ENCODE data around the gene ASMT.
"Not testable (repeated sequence)": the region's sequence is repeated elsewhere in the genome, so short reads cannot be mapped to it uniquely, and the experiment has no call there.

ASMT gene

GRCh38 chrX:1598021-1598875, 16.6 kb upstream of the ASMT start:
- DNase-seq, result no peak

- no peak for DNase-seq
Measured at GRCh38 chrX:1598876-1599790, 15.7 kb upstream of the ASMT start.

DNA sequence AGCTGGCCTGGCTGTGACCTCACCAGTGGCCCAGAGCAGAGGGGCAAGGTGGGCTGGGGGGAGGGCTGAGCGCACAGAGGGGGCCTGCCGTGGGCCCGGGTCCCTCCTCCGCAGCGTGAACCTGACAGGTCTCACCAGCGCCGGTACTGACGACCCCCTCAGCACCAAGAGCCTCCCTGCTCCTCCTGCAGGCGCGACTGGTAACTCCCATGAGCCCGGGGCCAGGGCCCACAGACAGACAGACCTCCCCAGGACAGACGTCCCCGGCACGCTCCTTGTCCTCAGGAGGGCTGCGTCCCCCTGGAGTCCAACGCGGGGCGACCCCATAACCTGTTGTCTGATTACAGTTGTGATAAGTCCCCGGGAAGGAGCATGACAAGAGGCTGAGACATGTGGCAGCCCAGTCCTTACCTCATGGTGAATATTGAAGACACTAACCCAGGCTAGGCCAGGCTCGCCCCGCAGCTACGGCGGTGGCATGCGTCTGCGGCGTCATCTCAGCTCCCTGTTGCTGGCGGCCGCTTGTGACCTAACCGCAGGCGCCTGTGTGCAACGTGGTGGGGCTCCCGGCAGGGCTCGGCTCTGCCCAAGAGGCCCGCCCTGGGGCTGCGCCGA, 15.0 kb upstream of the ASMT start:
- DNase-seq, result no peak

GRCh38 chrX:1600406-1601050, 14.3 kb upstream of the ASMT start:
- DNase-seq, result no peak

DNA sequence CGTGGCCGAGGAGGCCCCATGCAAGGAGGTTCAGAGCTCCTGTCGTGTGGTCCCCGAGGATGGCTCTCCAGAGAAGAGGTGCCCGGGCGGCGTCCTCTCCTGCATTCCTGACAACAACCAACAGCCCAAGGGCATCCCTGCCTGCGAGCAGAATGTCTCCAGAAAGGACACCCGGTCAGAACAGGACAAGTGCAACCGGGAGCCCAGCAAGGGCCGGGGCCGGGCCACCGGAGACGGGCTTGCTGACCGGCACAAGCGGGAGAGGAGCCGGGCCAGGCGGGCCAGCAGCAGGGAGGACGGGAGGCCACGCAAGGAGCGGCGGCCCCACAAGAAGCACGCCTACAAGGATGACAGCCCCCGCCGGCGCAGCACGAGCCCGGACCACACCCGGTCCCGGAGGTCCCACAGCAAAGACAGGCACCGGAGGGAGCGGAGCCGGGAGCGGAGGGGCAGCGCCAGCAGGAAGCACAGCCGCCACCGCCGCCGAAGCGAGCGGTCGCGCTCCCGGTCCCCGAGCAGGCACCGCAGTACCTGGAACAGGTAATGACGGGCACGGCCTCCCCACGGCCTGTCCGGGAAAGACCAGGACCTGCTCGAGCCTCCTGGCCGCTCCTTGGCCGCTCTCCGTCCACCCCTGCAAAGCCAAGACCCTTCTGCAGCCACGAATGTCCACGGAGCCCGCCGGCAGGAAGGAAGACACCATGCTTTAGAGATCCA, 13.7 kb upstream of the ASMT start:
- DNase-seq, result no peak

GRCh38 chrX:1601768-1602085, 13.1 kb upstream of the ASMT start:
- DNase-seq, result no peak

- DNase-seq, result no peak
Measured at GRCh38 chrX:1602299-1602698, 12.6 kb upstream of the ASMT start.

DNA sequence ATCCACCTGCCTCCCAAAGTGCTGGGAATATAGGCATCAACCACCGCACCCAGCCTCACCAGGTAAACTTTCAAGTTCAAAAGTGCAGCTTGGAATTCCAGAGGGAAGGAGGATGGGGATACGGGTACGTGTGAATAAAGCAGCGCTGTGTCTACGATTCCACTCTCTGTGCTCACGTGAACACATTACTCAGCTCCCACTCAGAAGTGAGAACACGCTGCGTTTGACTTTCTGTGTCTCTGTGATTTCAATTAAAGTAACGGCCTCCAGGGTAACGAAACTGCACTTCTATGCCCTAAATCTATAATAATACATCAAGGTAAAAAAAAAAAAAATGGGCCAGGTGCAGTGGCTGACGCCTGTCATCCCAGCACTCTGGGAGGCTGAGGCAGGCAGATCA, 8.4 kb upstream of the ASMT start:
- DNase-seq, result no peak

DNA sequence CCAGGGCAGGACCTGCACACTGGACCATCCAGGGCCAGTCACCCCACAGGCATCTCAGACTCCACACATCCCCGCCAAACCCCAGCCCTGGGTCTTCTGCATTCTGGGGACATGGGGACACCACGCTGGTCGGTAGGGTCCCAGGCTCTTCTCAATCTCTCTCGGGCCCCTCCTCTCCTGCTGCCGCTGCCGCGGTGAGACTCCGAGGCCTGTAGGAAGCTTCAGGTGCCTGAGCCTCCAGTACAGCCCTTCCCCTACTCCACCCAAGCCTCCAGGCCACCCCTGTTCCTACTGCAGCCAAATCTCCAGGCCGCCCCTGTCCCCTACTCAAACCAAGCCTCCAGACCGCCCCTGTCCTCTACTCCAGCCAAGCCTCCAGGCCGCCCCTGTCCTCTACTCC, 5.5 kb upstream of the ASMT start:
- no peak for DNase-seq

- DNase-seq, result no peak
Measured at GRCh38 chrX:1609762-1610161, 5.1 kb upstream of the ASMT start.

DNA sequence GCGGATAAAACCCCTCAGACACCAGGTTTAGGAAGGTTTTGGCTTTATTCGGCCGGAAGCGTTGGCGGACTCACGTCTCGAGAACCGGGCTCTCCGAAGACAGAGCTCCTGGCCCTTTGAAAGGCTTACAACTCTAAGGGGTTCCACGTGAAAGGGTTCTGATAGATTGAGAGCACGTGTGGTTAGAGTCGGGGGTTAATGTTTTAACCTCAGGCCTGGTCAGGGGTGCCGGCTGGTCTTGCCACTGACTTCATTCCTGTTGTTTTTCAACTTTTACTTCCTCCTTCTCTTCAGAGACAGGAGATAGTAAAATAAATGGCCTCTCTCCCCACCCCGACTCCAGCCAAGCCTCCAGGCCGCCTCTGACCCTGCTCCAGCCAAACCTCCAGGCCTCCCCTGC, 4.7 kb upstream of the ASMT start:
- DNase-seq, result no peak

GRCh38 chrX:1610736-1611135, 4.1 kb upstream of the ASMT start:
- no peak for DNase-seq

DNA sequence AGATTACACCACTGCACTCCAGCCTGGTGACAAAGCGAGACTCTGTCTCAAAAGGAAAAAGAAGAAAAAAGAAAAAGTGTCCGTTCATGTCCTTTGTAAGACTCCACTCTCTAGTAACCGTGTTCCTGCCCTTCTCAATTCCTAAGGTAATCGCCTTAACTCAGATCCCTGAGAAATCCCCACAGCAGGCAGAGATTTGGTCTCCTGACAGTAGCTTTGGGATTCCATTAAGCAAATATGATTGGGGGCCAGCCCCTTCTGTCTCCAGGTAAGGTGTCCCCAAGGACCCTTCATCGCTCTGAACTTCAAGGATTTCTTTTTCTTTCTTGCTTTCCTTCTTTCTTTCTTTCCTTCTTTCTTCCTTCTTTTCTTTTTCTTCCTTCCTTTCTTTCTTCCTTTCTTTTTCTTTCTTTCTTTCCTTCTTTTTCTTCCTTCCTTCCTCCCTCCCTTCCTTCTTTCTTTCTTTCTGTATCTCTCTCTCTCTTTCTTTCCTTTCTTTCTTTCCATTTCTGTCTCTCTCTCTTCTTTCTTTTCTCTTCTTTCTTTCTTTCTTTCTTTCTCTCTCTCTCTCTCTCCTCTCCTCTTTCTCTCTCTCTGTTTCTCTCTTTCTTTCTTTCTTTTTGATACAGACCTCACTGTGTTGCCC, 2.1 kb upstream of the ASMT start:
- no peak for DNase-seq

- no peak for DNase-seq
Measured at GRCh38 chrX:1618689-1619088, 3.8 kb downstream of the ASMT start.

GRCh38 chrX:1623691-1624090, 8.8 kb downstream of the ASMT start:
- DNase-seq, result no peak

DNA sequence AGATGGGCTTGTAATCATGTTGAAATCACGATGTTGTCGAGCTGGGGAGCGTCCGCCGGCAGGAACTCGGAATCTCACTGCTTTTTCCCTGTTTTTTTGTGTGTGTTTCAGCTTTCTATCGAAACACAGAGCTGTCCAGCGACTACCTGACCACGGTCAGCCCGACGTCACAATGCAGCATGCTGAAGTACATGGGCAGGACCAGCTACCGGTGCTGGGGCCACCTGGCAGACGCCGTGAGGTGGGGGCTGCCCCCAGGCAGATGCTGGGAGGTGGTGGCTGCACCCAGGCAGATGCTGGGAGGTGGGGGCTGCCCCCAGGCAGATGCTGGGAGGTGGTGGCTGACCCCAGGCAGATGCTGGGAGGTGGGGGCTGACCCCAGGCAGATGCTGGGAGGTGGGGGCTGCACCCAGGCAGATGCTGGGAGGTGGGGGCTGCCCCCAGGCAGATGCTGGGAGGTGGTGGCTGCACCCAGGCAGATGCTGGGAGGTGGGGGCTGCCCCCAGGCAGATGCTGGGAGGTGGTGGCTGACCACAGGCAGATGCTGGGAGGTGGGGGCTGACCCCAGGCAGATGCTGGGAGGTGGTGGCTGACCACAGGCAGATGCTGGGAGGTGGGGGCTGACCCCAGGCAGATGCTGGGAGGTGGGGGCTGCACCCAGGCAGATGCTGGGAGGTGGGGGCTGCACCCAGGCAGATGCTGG, 9.4 kb downstream of the ASMT start:
- DNase-seq, result not testable (repeated sequence)

- not testable (repeated sequence) for DNase-seq
Measured at GRCh38 chrX:1624861-1625215, 10.0 kb downstream of the ASMT start.

DNA sequence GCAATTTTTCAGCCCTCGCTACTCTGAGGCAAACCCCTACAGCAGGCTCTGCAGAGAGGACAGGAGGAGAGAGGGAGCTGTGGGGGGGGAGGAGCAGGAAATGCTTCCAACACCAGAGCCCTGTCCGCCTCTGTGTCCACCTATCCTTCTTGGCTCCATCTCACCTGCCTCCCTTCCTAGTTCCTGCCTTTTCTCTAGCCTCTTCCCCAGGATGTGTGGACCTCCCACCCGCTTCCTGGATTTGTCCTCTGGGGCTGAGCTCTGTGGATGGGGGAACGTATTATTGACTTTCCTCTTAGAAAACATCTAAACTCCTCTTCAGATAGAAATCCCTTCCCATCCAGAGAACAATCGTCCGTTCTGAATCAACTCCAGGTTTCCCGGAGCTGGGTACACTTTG, 14.4 kb downstream of the ASMT start:
- no peak for DNase-seq

- DNase-seq, result no peak
Measured at GRCh38 chrX:1646009-1646408, 31.1 kb downstream of the ASMT start.

DNA sequence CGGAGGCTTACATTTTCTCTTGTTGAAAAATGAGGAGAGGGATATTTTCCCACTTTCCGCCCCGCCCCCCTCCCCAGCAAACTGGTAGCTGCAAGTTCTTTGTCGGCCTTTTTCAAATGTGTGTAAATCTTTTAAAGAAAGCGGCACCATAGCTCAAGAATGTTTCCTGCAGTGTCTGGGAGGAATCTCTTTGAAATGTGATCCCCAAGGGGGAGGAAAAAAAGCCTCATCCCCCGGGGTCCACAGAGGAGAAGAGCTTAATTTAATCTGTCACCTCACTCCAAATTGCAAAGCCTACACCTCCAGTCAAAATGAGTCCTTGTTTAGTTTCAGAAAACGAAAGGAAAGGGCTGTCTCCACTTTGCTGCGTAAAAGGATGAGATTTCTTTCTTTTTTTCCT, 34.8 kb downstream of the ASMT start:
- DNase-seq, result no peak

DNA sequence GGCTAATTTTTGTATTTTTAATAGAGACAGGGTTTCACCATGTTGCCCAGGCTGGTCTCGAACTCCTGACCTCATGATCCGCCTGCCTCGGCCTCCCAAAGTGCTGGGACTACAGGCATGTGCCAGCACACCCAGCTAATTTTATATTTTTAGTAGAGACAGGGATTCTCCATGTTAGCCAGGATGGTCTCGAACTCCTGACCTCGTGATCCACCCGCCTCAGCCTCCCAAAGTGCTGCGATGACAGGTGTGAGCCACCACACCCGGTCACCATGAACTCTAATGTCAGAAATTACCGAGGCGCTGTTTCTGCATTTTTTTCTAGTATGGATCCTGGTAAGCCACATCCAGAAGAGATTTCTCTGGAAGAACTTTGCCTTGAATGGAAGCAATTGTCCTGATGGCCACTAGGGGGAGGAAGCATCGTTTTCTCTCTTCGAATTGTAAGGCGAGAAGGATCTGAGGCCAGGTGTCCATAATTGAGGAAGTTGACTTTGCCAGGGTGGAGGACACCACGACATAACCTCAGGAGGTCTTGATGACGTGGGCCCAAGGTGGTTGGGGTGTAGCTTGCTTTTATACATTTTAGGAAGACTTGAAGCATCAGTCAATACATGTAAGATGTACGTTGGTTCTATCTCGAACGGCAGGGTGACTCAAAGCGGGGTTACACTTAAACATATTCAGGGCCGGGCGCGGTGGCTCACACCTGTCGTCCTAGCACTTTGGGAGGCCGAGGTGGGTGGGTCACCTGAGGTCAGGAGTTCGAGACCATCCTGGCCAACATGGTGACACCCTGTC, 37.4 kb downstream of the ASMT start:
- DNase-seq, result peak; percentile 42

Data from kidney glomerular epithelial cell (primary cell).